Heart left ventricle (tissue), 13 donors: ENCODE data around the gene TMX2.

Source experiments
- CTCF ChIP-seq, 12 donors: fragments of 200-600 bp; sonication (generic) in 4 of 12; IDR thresholded peaks; one replicate each; pipeline versions ENCODE4 v1.5.0 to v1.8.0; 2018 to 2022; ENCODE audit warnings: antibody characterized with exemption in 12 of 12, mild to moderate bottlenecking in 5 of 12
- POLR2A ChIP-seq, 2 donors: fragments of 450-650 bp; IDR thresholded peaks; one replicate each; pipeline ENCODE4 v1.6.1; 2017; ENCODE audit warnings: antibody characterized with exemption in 2 of 2, mild to moderate bottlenecking in 2 of 2, moderate library complexity in 2 of 2
- donor health status: ischemic (EF 13 %, LVEDD 7.1; RV severe dilation, severe dysfunction).
- donor health status: DM: no; HTN: yes; CAD: no.
- donor health status: DM: no; HTN: no; CAD: no.
- donor health status: ischemic (EF 25% LVEDD 6.9; RV normal size, moderate dysfunction).
- donor health status: ischemic (EF 25% LVEDD 5.7; RV mildly dilated, moderate dysfunction).
- donor health status: ischemic (EF 35%, LVEDD 5.7; RV mildly dilated, moderate dysfunction).
- donor health status: nonischemic (EF 11% LVEDD 7.7; RV severe dilation, severe dysfunction).
- donor health status: DM: yes; HTN: yes; CAD: no.
- donor health status: PGD.
- donor health status: ischemic (EF 29% LVEDD 5.4; RV normal size, mild dysfunction).
- donor health status: nonischemic (EF 23%, LVEDD 6.1; RV moderate dilation, normal function).

GRCh38 chr11:57758174-57758573 lies 45.8 kb downstream of the TMX2 start:
- TF ChIP-seq CTCF (IDR thresholded peaks at IDR 0.05) (no peak), POLR2A (IDR thresholded peaks at IDR 0.05) (no peak)
